Osteoblast (primary cell): ENCODE measurements around the gene GALK1. TPM values are rescaled to one million over a fixed set of nuclear protein-coding genes. Genes with fewer than 3 reads are reported as not detected.

ENCODE experiments used
- DNase-seq: peaks from one replicate; pipeline ENCODE4 v3.0.0; 2011; ENCODE audit warnings: low spot score, mixed read lengths; ENCODE audit not compliant: insufficient read length; ENCODE audit errors: missing footprints
- H2AFZ ChIP-seq: 2 replicates; pipeline ENCODE4 v1.6.0; 2011; ENCODE audit warnings: mild to moderate bottlenecking, low read length
- H3K27ac ChIP-seq: 2 replicates; pipeline ENCODE4 v1.5.1; 2011; ENCODE audit warnings: mild to moderate bottlenecking, low read depth, low read length, moderate library complexity
- H3K27me3 ChIP-seq: 2 replicates; pipeline ENCODE4 v1.6.0; 2012; ENCODE audit warnings: mild to moderate bottlenecking, control low read depth, inconsistent platforms, low read length, moderate library complexity; ENCODE audit not compliant: insufficient read depth
- H3K36me3 ChIP-seq: 2 replicates; pipeline ENCODE4 v1.5.1; 2011; ENCODE audit warnings: mild to moderate bottlenecking, low read length, control low read depth, moderate library complexity; ENCODE audit not compliant: insufficient read depth
- H3K4me1 ChIP-seq: 2 replicates; pipeline ENCODE4 v1.5.1; 2011; ENCODE audit warnings: mild to moderate bottlenecking, low read length, control low read depth, moderate library complexity; ENCODE audit not compliant: insufficient read depth
- H3K4me2 ChIP-seq: 2 replicates; pipeline ENCODE4 v1.6.0; 2011; ENCODE audit warnings: mild to moderate bottlenecking, low read length; ENCODE audit not compliant: insufficient read depth
- H3K4me3 ChIP-seq: fragments of 200-600 bp; sonication (generic); 3 replicates; pipeline ENCODE4 v1.5.1; 2012; ENCODE audit warnings: mild to moderate bottlenecking, low read length, inconsistent platforms; ENCODE audit not compliant: insufficient read depth
- H3K79me2 ChIP-seq: 2 replicates; pipeline ENCODE4 v1.6.0; 2012; ENCODE audit warnings: mild to moderate bottlenecking, low read length, control low read depth, inconsistent platforms; ENCODE audit not compliant: insufficient read depth
- H3K9me3 ChIP-seq: 2 replicates; pipeline ENCODE4 v1.5.1; 2011; ENCODE audit warnings: low read depth, low read length, control low read depth
- H4K20me1 ChIP-seq: 2 replicates; pipeline ENCODE4 v1.6.0; 2012; ENCODE audit warnings: mild to moderate bottlenecking, low read length, control low read depth; ENCODE audit not compliant: insufficient read depth
- CTCF ChIP-seq: IDR thresholded peaks from 2 replicates; pipeline ENCODE4 v1.5.1; 2011; ENCODE audit warnings: mild to moderate bottlenecking, low read depth, low read length, moderate library complexity; ENCODE audit errors: extremely low read depth
- total RNA-seq: library from RNA; depleted of rRNA; stranded (reverse); fragments of >200 nt; gene quantifications from 2 replicates; pipeline ENCODE4 v1.2.3, GENCODE V29; 2012

GALK1 gene
- total RNA-seq, 1 donor = 25.3 TPM

GRCh38 chr17:75748706-75749105 is 16.3 kb downstream of the GALK1 start:
- no peak overlapping the region for H3K4me3 ChIP-seq
- TF ChIP-seq CTCF = no peak
- H4K20me1 ChIP-seq = no peaks in the 10 kb centered on the region
- H3K27ac ChIP-seq = no peak overlapping the region
- no peaks in the 10 kb centered on the region for H3K79me2 ChIP-seq
- H3K4me2 ChIP-seq = no peak overlapping the region
- peaks cover 10% of the 10 kb centered on the region for H3K4me1 ChIP-seq
- H2AFZ ChIP-seq = no peak overlapping the region
- H3K9me3 ChIP-seq = no peaks in the 10 kb centered on the region
- peak; percentile 21 for DNase-seq
- H3K27me3 ChIP-seq = no peaks in the 10 kb centered on the region
- no peaks in the 10 kb centered on the region for H3K36me3 ChIP-seq

- Histone ChIP-seq H3K4me2 (no peak overlapping the region), H3K4me1 (peaks cover 3% of the 10 kb centered on the region), H3K4me3 (no peak overlapping the region), H3K27me3 (no peaks in the 10 kb centered on the region), H3K9me3 (no peaks in the 10 kb centered on the region), H4K20me1 (no peaks in the 10 kb centered on the region), H3K79me2 (no peaks in the 10 kb centered on the region), H3K36me3 (no peaks in the 10 kb centered on the region), H3K27ac (no peak overlapping the region), H2AFZ (no peak overlapping the region)
- no peak for TF ChIP-seq CTCF
- DNase-seq = no peak
These were observed 21.3 kb downstream of the GALK1 start for GRCh38 chr17:75743625-75744206.

DNA sequence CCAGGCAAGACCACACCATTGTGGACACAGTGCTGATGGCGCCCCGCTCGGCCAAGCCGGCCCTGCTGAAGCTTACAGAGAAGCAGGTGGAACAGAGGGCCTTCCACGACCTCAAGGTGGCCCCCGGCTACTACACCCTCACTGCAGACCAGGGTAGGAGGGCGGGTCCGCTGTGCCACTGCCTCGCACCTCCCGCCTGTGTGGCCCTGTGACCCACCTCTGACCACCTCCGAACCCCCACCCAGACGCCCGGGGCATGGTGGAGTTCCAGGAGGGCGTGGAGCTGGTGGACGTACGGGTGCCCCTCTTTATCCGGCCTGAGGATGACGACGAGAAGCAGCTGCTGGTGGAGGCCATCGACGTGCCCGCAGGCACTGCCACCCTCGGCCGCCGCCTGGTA is 22.7 kb downstream of the GALK1 start:
- Histone ChIP-seq H4K20me1 (no peaks in the 10 kb centered on the region), H3K4me2 (no peak overlapping the region), H3K4me3 (no peak overlapping the region), H3K4me1 (peaks cover 9% of the 10 kb centered on the region), H3K36me3 (no peaks in the 10 kb centered on the region), H3K27ac (no peak overlapping the region), H2AFZ (no peak overlapping the region), H3K9me3 (no peaks in the 10 kb centered on the region), H3K79me2 (no peaks in the 10 kb centered on the region), H3K27me3 (no peaks in the 10 kb centered on the region)
- no peak for DNase-seq
- TF ChIP-seq CTCF = no peak

- no peak overlapping the region for H3K4me2 ChIP-seq
- no peak for TF ChIP-seq CTCF
- H4K20me1 ChIP-seq = no peaks in the 10 kb centered on the region
- H3K4me3 ChIP-seq = no peak overlapping the region
- no peak for DNase-seq
- no peaks in the 10 kb centered on the region for H3K36me3 ChIP-seq
- no peaks in the 10 kb centered on the region for H3K79me2 ChIP-seq
- H3K9me3 ChIP-seq = no peaks in the 10 kb centered on the region
- H2AFZ ChIP-seq = no peak overlapping the region
- H3K4me1 ChIP-seq = peaks cover 9% of the 10 kb centered on the region
- no peaks in the 10 kb centered on the region for H3K27me3 ChIP-seq
- H3K27ac ChIP-seq = no peak overlapping the region
These were observed 24.3 kb downstream of the GALK1 start for GRCh38 chr17:75740631-75741077.
